Hematopoietic multipotent progenitor cell (in vitro differentiated cells): ENCODE measurements around the gene OR4E1. TPM values are rescaled to one million over a fixed set of nuclear protein-coding genes. Genes with fewer than 3 reads are reported as not detected.
"Not testable (repeated sequence)": the region's sequence is repeated elsewhere in the genome, so short reads cannot be mapped to it uniquely, and the experiment has no call there.

Source experiments
- DNase-seq, 3 donors: peaks; one replicate each; pipeline ENCODE4 v3.0.0-alpha.2; 2011 to 2015; ENCODE audit warnings: low read depth in 2 of 3, low spot score in 2 of 3
- small RNA-seq: library from RNA; depleted of rRNA; stranded (forward); fragments of <200 nt; gene quantifications from one replicate; pipeline ENCODE3, GENCODE V24; 2012
- total RNA-seq: library from RNA; depleted of rRNA; stranded (reverse); fragments of >200 nt; gene quantifications from one replicate; pipeline ENCODE4 v1.2.3, GENCODE V29; 2012

Gene OR4E1
- total RNA-seq, 1 donor, result 0.27 TPM

GRCh38 chr14:21654215-21654614 lies 19.4 kb downstream of the OR4E1 start:
- no peak for DNase-seq

- DNase-seq, result no peak
Observed at GRCh38 chr14:21653331-21653885, 20.2 kb downstream of the OR4E1 start, which contains the start of gene OR4E2. Gene OR4E2, plus strand, starts transcription at chr14:21653835. Its CDS starts 11,248 bp downstream, at chr14:21665083.

GRCh38 chr14:21652209-21652808 lies 21.3 kb downstream of the OR4E1 start:
- DNase-seq, result no peak

GRCh38 chr14:21647380-21647779 lies 26.2 kb downstream of the OR4E1 start:
- DNase-seq, result no peak

GRCh38 chr14:21643407-21643806 lies 30.2 kb downstream of the OR4E1 start:
- DNase-seq, result no peak

GRCh38 chr14:21642683-21643082 lies 30.9 kb downstream of the OR4E1 start:
- DNase-seq, result no peak

- no peak for DNase-seq
Observed at GRCh38 chr14:21634840-21635239, 38.8 kb downstream of the OR4E1 start, which contains the start of gene OR10G2. Gene OR10G2, minus strand, starts transcription at chr14:21634940. Its CDS starts 98 bp downstream, at chr14:21634842.

- no peak for DNase-seq
Observed at GRCh38 chr14:21631084-21631483, 42.5 kb downstream of the OR4E1 start.

- not testable (repeated sequence) for DNase-seq
Observed at GRCh38 chr14:21630503-21630902, 43.1 kb downstream of the OR4E1 start.

- DNase-seq, result no peak
Observed at GRCh38 chr14:21626491-21627230, 47.0 kb downstream of the OR4E1 start.

Small RNA genes lying within 50 kb of the gene (small RNA-seq; reads per million reads assigned to genes)
- not detected for gene AC243972.3

Other genes with a start within 250 kb of the OR4E1 start
- 78.6 TPM for gene CHD8, start 217.7 kb downstream of the OR4E1 start, total RNA-seq
- 19.1 TPM for gene RAB2B, start 196.9 kb downstream of the OR4E1 start, total RNA-seq
- gene TOX4, start 196.6 kb downstream of the OR4E1 start, total RNA-seq, result 36.9 TPM
- 126 TPM for gene METTL3, start 162.5 kb downstream of the OR4E1 start, total RNA-seq
- gene SALL2, start 147.5 kb downstream of the OR4E1 start, total RNA-seq, result 7.0 TPM
- gene OR10G3, start 93.7 kb downstream of the OR4E1 start, total RNA-seq, result not detected
- not detected for gene OR10G2, start 38.9 kb downstream of the OR4E1 start, total RNA-seq
- under 0.01 TPM for gene OR4E2, start 20.0 kb downstream of the OR4E1 start, total RNA-seq